ENCODE data around the gene PLP1.

PLP1 gene

DNA sequence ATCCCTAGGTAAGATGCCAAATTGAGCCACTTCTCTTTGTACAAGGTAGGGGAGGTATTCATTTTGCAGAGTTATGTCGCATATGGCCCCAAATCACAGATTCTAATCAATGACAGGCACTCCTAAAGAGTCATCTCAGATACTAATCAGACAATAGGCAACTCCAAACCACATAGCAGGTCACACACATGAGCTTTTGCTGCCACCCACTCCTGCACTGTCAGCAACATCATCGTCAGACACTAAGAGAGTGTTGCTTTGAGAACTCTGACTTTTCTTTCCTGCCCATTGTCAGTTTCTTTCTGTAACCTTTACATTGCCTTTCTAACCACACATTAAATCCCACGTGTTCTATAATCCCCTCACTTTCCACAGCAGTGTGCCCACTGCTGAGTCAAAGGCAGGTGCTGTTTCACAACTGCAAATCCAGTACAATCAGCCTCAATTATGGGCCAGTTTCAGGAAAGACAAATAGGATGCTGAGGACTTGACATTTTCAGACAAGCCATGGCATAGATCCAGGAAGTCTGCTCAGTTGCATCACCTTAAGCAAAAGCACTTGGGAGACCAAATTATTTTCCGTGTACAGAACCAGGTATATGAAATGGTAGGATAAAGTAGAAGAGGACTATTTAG, 42.4 kb upstream of the PLP1 start:
- TF ChIP-seq, protein P1, sequence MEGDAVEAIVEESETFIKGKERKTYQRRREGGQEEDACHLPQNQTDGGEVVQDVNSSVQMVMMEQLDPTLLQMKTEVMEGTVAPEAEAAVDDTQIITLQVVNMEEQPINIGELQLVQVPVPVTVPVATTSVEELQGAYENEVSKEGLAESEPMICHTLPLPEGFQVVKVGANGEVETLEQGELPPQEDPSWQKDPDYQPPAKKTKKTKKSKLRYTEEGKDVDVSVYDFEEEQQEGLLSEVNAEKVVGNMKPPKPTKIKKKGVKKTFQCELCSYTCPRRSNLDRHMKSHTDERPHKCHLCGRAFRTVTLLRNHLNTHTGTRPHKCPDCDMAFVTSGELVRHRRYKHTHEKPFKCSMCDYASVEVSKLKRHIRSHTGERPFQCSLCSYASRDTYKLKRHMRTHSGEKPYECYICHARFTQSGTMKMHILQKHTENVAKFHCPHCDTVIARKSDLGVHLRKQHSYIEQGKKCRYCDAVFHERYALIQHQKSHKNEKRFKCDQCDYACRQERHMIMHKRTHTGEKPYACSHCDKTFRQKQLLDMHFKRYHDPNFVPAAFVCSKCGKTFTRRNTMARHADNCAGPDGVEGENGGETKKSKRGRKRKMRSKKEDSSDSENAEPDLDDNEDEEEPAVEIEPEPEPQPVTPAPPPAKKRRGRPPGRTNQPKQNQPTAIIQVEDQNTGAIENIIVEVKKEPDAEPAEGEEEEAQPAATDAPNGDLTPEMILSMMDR (IDR thresholded peaks at IDR 0.05; ENCODE audit: borderline replicate concordance, insufficient read depth, low read depth, low read length) = no peak
- H3K4me3 ChIP-seq (ENCODE audit: low read depth, low read length) = no peak overlapping the region

- TF ChIP-seq, protein P1 (IDR thresholded peaks at IDR 0.05; ENCODE audit: borderline replicate concordance, insufficient read depth, low read depth, low read length) = no peak
- H3K4me3 ChIP-seq (ENCODE audit: low read depth, low read length) = no peak overlapping the region
These were observed 38.9 kb upstream of the PLP1 start for GRCh38 chrX:103737696-103738095.

DNA sequence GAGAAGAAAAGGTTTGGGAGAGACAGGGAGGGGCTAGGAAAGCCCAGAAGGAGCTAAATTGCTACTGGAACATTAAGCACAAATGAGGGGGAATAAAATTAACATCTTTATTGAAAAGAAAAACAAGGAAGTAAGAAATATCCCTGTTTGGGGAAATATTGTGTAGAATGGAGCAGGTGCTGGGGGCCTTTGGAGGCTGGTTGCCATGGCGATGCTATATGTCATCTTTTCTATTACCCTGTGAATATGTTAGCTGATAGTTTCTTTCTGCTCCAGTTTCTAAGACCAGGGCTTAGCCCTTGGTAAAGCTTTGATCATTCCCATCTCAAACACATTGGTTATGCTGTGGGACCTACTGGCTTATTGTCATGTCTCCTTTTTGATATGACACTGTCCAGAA, 37.2 kb upstream of the PLP1 start:
- TF ChIP-seq, protein P1 (IDR thresholded peaks at IDR 0.05; ENCODE audit: borderline replicate concordance, insufficient read depth, low read depth, low read length) = no peak
- H3K4me3 ChIP-seq (ENCODE audit: low read depth, low read length) = no peak overlapping the region

DNA sequence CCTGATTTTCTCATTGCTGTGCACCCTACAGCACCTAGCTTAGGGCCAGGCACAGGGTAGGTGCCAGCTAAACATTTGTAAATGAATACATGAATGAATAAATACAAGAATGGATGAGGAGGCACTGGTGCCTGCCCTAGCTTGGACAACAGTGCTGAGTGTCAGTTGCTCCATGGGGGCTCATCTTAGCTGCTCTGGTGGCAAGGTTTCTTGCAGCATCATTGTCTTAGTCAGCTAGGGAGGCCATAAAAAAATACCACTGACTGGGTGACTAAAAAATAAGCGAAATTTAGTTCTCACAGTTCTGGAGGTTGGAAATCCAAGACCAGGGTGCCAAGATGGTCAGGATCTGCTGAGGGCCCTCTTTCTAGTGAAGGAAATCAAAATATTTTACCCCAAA, 34.8 kb upstream of the PLP1 start:
- H3K4me3 ChIP-seq (ENCODE audit: low read depth, low read length) = no peak overlapping the region

GRCh38 chrX:103742339-103742738, 34.3 kb upstream of the PLP1 start:
- no peak overlapping the region for H3K4me3 ChIP-seq (ENCODE audit: low read depth, low read length)
- TF ChIP-seq, protein P1 (IDR thresholded peaks at IDR 0.05; ENCODE audit: borderline replicate concordance, insufficient read depth, low read depth, low read length) = no peak

More for the DNA sequence above, 34.8 kb upstream of the PLP1 start:
- TF ChIP-seq, protein P1 (IDR thresholded peaks at IDR 0.05; ENCODE audit: borderline replicate concordance, insufficient read depth, low read depth, low read length) = no peak

GRCh38 chrX:103747163-103747562, 29.5 kb upstream of the PLP1 start:
- TF ChIP-seq, protein P1 (IDR thresholded peaks at IDR 0.05; ENCODE audit: borderline replicate concordance, insufficient read depth, low read depth, low read length) = no peak

GRCh38 chrX:103754401-103754800, 22.2 kb upstream of the PLP1 start:
- TF ChIP-seq, protein P1 (IDR thresholded peaks at IDR 0.05; ENCODE audit: borderline replicate concordance, insufficient read depth, low read depth, low read length) = no peak
- no peak overlapping the region for H3K4me3 ChIP-seq (ENCODE audit: low read depth, low read length)

More at GRCh38 chrX:103747163-103747562, 29.5 kb upstream of the PLP1 start:
- H3K4me3 ChIP-seq (ENCODE audit: low read depth, low read length) = no peak overlapping the region

All from GM12875 (cell line).